Measurements from ENCODE around the gene CGA. TPM values are rescaled to one million over a fixed set of nuclear protein-coding genes. Genes with fewer than 3 reads are reported as not detected.

CGA gene
- total RNA-seq, 1 donor from 2014 or later, result not detected

DNA sequence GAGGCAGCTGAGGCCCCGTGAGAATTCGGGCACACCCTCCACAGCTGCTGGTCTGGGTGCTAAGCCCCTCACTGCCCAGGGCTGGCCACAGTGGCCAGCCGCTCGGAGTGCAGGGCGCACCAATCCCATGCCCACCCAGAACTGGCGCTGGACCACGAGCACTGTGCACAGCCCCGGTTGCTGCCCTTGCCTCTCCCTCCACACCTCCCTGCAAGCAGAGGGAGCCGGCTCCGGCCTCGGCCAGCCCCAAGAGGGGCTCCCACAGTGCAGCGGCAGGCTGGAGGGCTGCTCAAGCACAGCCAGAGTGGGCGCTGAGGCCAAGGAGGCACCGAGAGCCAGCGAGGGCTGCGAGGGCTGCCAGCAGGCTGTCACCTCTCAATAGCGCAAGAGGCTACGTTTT is 35.0 kb downstream of the CGA start:
- TF ChIP-seq, protein P1, sequence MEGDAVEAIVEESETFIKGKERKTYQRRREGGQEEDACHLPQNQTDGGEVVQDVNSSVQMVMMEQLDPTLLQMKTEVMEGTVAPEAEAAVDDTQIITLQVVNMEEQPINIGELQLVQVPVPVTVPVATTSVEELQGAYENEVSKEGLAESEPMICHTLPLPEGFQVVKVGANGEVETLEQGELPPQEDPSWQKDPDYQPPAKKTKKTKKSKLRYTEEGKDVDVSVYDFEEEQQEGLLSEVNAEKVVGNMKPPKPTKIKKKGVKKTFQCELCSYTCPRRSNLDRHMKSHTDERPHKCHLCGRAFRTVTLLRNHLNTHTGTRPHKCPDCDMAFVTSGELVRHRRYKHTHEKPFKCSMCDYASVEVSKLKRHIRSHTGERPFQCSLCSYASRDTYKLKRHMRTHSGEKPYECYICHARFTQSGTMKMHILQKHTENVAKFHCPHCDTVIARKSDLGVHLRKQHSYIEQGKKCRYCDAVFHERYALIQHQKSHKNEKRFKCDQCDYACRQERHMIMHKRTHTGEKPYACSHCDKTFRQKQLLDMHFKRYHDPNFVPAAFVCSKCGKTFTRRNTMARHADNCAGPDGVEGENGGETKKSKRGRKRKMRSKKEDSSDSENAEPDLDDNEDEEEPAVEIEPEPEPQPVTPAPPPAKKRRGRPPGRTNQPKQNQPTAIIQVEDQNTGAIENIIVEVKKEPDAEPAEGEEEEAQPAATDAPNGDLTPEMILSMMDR (conservative IDR thresholded peaks at IDR 0.05; ENCODE audit: low read depth, low read length), result no peak
- no peak overlapping the region for H3K4me3 ChIP-seq (ENCODE audit: low read depth, low read length)
- DNase-seq (ENCODE audit: low read depth), result no peak

DNA sequence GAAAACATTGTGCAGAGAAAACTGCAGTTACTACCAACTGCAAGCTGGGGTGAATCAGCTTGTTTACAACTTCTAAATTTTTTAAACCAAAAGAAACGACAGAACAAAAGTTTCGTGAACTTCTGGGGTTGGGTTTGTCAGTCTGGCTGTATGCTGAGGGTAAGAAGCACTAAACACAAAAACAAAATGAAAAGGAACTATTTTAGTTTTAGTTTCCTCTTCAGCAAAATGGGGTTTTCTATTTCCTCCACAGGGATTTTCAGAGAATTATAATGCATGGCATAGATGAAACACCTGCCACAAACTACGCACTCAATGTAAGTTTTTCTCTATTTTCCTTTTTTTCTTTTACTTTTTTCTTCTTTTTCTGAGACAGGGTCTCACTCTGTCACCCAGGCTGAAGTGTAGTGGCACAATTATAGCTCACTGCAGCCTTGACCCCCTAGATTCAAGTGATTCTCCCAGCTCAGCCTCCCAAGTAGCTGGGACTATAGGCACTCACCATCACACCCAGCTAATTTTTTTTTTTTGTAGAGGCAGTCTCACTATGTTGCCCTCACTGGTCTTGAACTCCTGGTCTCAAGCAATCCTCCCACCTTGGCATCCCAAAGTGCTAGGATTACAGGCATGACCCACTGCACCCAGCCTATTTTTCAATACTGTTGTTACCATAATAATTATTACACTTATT is 40.6 kb downstream of the CGA start:
- no peak overlapping the region for H3K4me3 ChIP-seq (ENCODE audit: low read depth, low read length)
- DNase-seq (ENCODE audit: low read depth), result no peak
- TF ChIP-seq, protein P1 (conservative IDR thresholded peaks at IDR 0.05; ENCODE audit: low read depth, low read length), result no peak

DNA sequence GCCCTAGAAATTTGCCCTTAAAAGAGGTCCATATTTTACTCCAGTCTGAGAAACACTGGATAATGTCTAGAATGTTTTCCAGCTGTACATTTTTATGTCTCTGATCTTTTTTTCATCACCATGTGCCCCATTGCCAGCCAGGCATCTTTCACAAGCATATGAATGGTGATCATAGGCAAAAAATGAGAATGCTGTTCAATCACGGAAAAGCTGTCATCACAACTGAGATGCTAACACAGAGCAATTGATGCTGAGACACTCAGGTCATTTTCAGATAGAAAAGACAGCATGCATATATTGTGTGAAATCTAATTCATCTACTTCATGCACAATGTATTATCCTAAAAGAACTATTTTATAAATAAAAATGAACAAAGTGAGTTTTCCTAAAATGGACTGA is 41.6 kb downstream of the CGA start:
- H3K4me3 ChIP-seq (ENCODE audit: low read depth, low read length), result no peak overlapping the region
- TF ChIP-seq, protein P1 (conservative IDR thresholded peaks at IDR 0.05; ENCODE audit: low read depth, low read length), result no peak
- no peak for DNase-seq (ENCODE audit: low read depth)

DNA sequence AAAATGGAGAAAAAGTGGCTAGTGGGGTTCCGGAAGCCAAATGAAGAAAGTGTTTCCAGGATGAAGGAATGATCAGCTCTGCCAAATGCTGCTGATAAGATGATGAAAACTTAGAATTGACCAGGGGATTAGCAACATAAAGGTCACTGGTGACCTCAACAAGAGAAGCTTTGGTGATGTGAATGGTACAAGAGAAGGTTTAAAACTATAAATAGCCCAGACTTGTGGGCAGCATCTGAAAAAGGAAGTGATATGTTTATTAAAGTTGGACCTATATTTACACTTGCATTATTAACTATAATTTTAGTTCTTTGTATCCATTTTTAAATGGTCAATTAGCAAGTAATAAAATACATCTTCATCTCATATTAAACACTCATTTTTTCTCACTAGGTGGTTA is 45.1 kb downstream of the CGA start:
- TF ChIP-seq, protein P1 (conservative IDR thresholded peaks at IDR 0.05; ENCODE audit: low read depth, low read length), result no peak
- no peak for DNase-seq (ENCODE audit: low read depth)
- H3K4me3 ChIP-seq (ENCODE audit: low read depth, low read length), result no peak overlapping the region

DNA sequence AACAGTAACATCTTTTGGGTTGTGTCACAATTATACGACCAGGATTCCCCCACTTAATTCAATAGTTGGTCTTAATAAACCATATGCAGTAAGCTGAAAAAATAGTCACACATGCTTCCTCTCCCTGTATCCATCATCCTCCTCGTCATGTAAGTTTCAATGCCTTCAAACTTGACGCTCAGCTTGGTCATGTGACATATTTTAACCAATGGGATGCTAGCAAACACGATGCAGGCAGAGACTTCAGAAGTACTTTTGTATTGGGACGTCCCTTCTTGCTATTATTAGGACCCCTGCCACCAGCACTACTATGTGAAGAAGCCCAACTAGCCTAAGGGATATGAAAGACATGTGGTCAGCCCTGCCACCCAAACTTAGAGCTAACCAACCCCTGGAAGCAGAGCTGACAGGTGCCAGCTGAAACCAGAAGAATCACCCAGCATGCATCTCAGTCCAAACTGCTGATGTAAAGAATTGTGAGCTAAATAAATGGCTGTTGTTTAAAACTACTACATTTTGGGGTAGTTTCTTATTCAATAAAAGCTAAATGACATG is 49.3 kb downstream of the CGA start:
- DNase-seq (ENCODE audit: low read depth), result no peak
- H3K4me3 ChIP-seq (ENCODE audit: low read depth, low read length), result no peak overlapping the region
- TF ChIP-seq, protein P1 (conservative IDR thresholded peaks at IDR 0.05; ENCODE audit: low read depth, low read length), result no peak

DNA sequence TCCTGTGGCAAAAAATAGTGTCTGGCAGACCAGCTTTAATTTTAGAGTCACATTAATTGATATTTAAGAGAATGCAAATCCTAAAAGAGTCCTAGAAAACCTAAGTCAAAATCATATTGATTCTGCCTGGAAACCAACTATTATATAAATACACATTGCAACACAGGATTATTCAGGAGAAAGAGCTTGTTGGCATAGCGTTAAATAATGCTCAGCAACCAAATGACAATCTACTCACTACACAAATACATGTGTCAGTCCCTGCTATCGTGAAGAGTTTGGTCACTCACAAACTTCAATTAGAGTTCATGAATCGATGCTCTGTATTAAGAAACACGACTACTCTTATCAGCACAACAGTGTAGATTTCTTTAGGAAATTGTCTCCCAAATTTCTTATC is 54.2 kb downstream of the CGA start:
- TF ChIP-seq, protein P1 (conservative IDR thresholded peaks at IDR 0.05; ENCODE audit: low read depth, low read length), result no peak
- H3K4me3 ChIP-seq (ENCODE audit: low read depth, low read length), result no peak overlapping the region
- no peak for DNase-seq (ENCODE audit: low read depth)

Other genes with a start within 250 kb of the CGA start
- gene HTR1E, start 157.6 kb downstream of the CGA start, total RNA-seq, result not detected in 2 replicates
- 6.4 and 12.5 TPM in 2 replicates for gene ZNF292, start 60.5 kb upstream of the CGA start, total RNA-seq
- gene SMIM8, start 227.5 kb upstream of the CGA start, total RNA-seq, result 2.5 and 2.7 TPM in 2 replicates
- not detected in 2 replicates for gene GJB7, start 234.2 kb upstream of the CGA start, total RNA-seq
- 0.58 TPM in 1 of 2 replicates, not detected in the other for gene C6orf163, start 249.7 kb upstream of the CGA start, total RNA-seq